Natural killer cell treated with Interleukin-12 subunit alpha and Interleukin-12 subunit beta and Interleukin-15 and Interleukin-18, amount 100 ng/mL, for 72 hours (primary cell): ENCODE measurements around the gene PTPN20. TPM values are rescaled to one million over a fixed set of nuclear protein-coding genes. Genes with fewer than 3 reads are reported as not detected.
"Not testable (repeated sequence)": the region's sequence is repeated elsewhere in the genome, so short reads cannot be mapped to it uniquely, and the experiment has no call there.

Source experiments
- ATAC-seq, 2 donors: fragments of 150-1000 bp; cut with Tn5 transposase in 1 of 2; sonication (Bioruptor Pico), chemical (Tn5 transposase) in 1 of 2; 2 replicates each; pipeline ENCODE4 v1.10.0; 2021
- DNase-seq: peaks from one replicate; pipeline ENCODE4 v3.0.0; 2022; ENCODE audit warnings: low spot score
- H3K27ac Mint-ChIP-seq, 2 donors: 1 replicate in 1 of 2; 2 replicates in 1 of 2; pipeline ENCODE4 v1.8.0; 2022; ENCODE audit warnings: mixed read lengths in 2 of 2, mild to moderate bottlenecking in 1 of 2, moderate library complexity in 1 of 2
- H3K27me3 Mint-ChIP-seq, 2 donors: 1 replicate in 1 of 2; 2 replicates in 1 of 2; pipeline ENCODE4 v1.8.0; 2022; ENCODE audit warnings: mixed read lengths in 2 of 2
- H3K36me3 Mint-ChIP-seq: one replicate; pipeline ENCODE4 v1.8.0; 2022; ENCODE audit warnings: mixed read lengths
- H3K4me1 Mint-ChIP-seq, 2 donors: 1 replicate in 1 of 2; 2 replicates in 1 of 2; pipeline ENCODE4 v1.8.0; 2022; ENCODE audit warnings: low read depth in 2 of 2, mixed read lengths in 2 of 2, mild to moderate bottlenecking in 1 of 2
- H3K4me3 Mint-ChIP-seq: one replicate; pipeline ENCODE4 v1.8.0; 2022; ENCODE audit warnings: mixed read lengths
- H3K9me3 Mint-ChIP-seq: 2 replicates; pipeline ENCODE4 v1.8.0; 2022; ENCODE audit warnings: mixed read lengths
- total RNA-seq, 2 donors: library from RNA; stranded (reverse); gene quantifications; one replicate each; pipeline ENCODE4 v1.2.3, GENCODE V29; 2022

The PTPN20 gene
- total RNA-seq, 2 donors from 2014 or later = 0.67 TPM; not detected in 1

GRCh38 chr10:46925156-46925555, 13.9 kb downstream of the PTPN20 start:
- not testable (repeated sequence) for H3K9me3 Mint-ChIP-seq, H3K27me3 Mint-ChIP-seq

GRCh38 chr10:46925853-46926252, 14.6 kb downstream of the PTPN20 start:
- not testable (repeated sequence) for ATAC-seq, DNase-seq, H3K9me3 Mint-ChIP-seq, H3K4me3 Mint-ChIP-seq, H3K4me1 Mint-ChIP-seq, H3K36me3 Mint-ChIP-seq, H3K27ac Mint-ChIP-seq, H3K27me3 Mint-ChIP-seq

More at GRCh38 chr10:46925156-46925555, 13.9 kb downstream of the PTPN20 start:
- not testable (repeated sequence) for DNase-seq, H3K27ac Mint-ChIP-seq, H3K4me1 Mint-ChIP-seq, H3K36me3 Mint-ChIP-seq, ATAC-seq, H3K4me3 Mint-ChIP-seq

- not testable (repeated sequence) for H3K27ac Mint-ChIP-seq, H3K4me3 Mint-ChIP-seq, H3K27me3 Mint-ChIP-seq, H3K36me3 Mint-ChIP-seq, ATAC-seq, H3K9me3 Mint-ChIP-seq, DNase-seq, H3K4me1 Mint-ChIP-seq
Observed at GRCh38 chr10:46928810-46929209, 17.6 kb downstream of the PTPN20 start.

GRCh38 chr10:46932383-46932782, 21.2 kb downstream of the PTPN20 start:
- H3K4me1 Mint-ChIP-seq, ATAC-seq, DNase-seq, H3K4me3 Mint-ChIP-seq, H3K27me3 Mint-ChIP-seq, H3K9me3 Mint-ChIP-seq, H3K27ac Mint-ChIP-seq, H3K36me3 Mint-ChIP-seq: not testable (repeated sequence)

- H3K27ac Mint-ChIP-seq, H3K36me3 Mint-ChIP-seq, H3K4me1 Mint-ChIP-seq, H3K4me3 Mint-ChIP-seq, H3K27me3 Mint-ChIP-seq, H3K9me3 Mint-ChIP-seq, ATAC-seq, DNase-seq: not testable (repeated sequence)
Observed at GRCh38 chr10:46941091-46941490, 29.9 kb downstream of the PTPN20 start.

- H3K36me3 Mint-ChIP-seq, H3K27ac Mint-ChIP-seq, H3K27me3 Mint-ChIP-seq, DNase-seq, H3K4me3 Mint-ChIP-seq, H3K4me1 Mint-ChIP-seq, H3K9me3 Mint-ChIP-seq: not testable (repeated sequence)
- ATAC-seq = peak in 1 of 2 donors; percentile 43
Observed at GRCh38 chr10:46948687-46949518, 37.7 kb downstream of the PTPN20 start.

GRCh38 chr10:46952540-46952939, 41.3 kb downstream of the PTPN20 start:
- H3K27ac Mint-ChIP-seq, H3K36me3 Mint-ChIP-seq, DNase-seq, H3K4me1 Mint-ChIP-seq, ATAC-seq, H3K27me3 Mint-ChIP-seq, H3K4me3 Mint-ChIP-seq, H3K9me3 Mint-ChIP-seq: not testable (repeated sequence)

- H3K27ac Mint-ChIP-seq, ATAC-seq, H3K4me1 Mint-ChIP-seq, H3K4me3 Mint-ChIP-seq, H3K27me3 Mint-ChIP-seq, H3K36me3 Mint-ChIP-seq, DNase-seq, H3K9me3 Mint-ChIP-seq: not testable (repeated sequence)
Observed at GRCh38 chr10:46960742-46961141, 49.5 kb downstream of the PTPN20 start.

- H3K4me3 Mint-ChIP-seq, H3K36me3 Mint-ChIP-seq, H3K9me3 Mint-ChIP-seq, H3K4me1 Mint-ChIP-seq, H3K27me3 Mint-ChIP-seq, H3K27ac Mint-ChIP-seq, DNase-seq, ATAC-seq: not testable (repeated sequence)
Observed at GRCh38 chr10:46963356-46963755, 52.1 kb downstream of the PTPN20 start.

- H3K4me3 Mint-ChIP-seq, H3K27me3 Mint-ChIP-seq, H3K4me1 Mint-ChIP-seq, ATAC-seq, H3K36me3 Mint-ChIP-seq, H3K27ac Mint-ChIP-seq, H3K9me3 Mint-ChIP-seq, DNase-seq: not testable (repeated sequence)
Observed at GRCh38 chr10:46967013-46967412, 55.8 kb downstream of the PTPN20 start.

GRCh38 chr10:46980223-46980622, 69.0 kb downstream of the PTPN20 start:
- not testable (repeated sequence) for H3K36me3 Mint-ChIP-seq, DNase-seq, ATAC-seq, H3K27ac Mint-ChIP-seq, H3K9me3 Mint-ChIP-seq, H3K4me1 Mint-ChIP-seq, H3K27me3 Mint-ChIP-seq, H3K4me3 Mint-ChIP-seq

GRCh38 chr10:46987233-46987924, 76.2 kb downstream of the PTPN20 start:
- not testable (repeated sequence) for H3K4me1 Mint-ChIP-seq, H3K27me3 Mint-ChIP-seq, H3K36me3 Mint-ChIP-seq, H3K9me3 Mint-ChIP-seq, H3K4me3 Mint-ChIP-seq, DNase-seq, H3K27ac Mint-ChIP-seq
- peak in 1 of 2 donors; percentile 48 for ATAC-seq

- ATAC-seq (no peak), DNase-seq (no peak)
- Mint-ChIP-seq H3K4me1 (no peaks in the 10 kb centered on the region), H3K9me3 (no peaks in the 10 kb centered on the region), H3K4me3 (no peak overlapping the region), H3K36me3 (no peaks in the 10 kb centered on the region), H3K27ac (no peak overlapping the region), H3K27me3 (peaks cover 7 to 13% of the 10 kb centered on the region in 2 donors)
Observed at GRCh38 chr10:46992803-46993561, 81.8 kb downstream of the PTPN20 start.

- no peak for DNase-seq
- no peak overlapping the region for H3K4me3 Mint-ChIP-seq
- no peak overlapping the region for H3K27ac Mint-ChIP-seq
Observed at GRCh38 chr10:46995234-46995633, 84.0 kb downstream of the PTPN20 start.

More at GRCh38 chr10:46995234-46995633, 84.0 kb downstream of the PTPN20 start:
- Mint-ChIP-seq H3K36me3 (no peaks in the 10 kb centered on the region), H3K4me1 (no peaks in the 10 kb centered on the region), H3K27me3 (peaks cover 7 to 13% of the 10 kb centered on the region in 2 donors), H3K9me3 (no peaks in the 10 kb centered on the region)
- no peak for ATAC-seq
